Measurements from ENCODE around the gene ZNF536. TPM values are rescaled to one million over a fixed set of nuclear protein-coding genes. Genes with fewer than 3 reads are reported as not detected.

Gene ZNF536
- total and polyA plus RNA-seq, 2 of the 13 experiments (the other 11 are each of a cell fraction or from before 2014, with no cell fraction given) = not detected

GRCh38 chr19:30476997-30477396 lies 104.8 kb downstream of the ZNF536 start:
- no peaks in the 10 kb centered on the region for H4K20me1 ChIP-seq (ENCODE audit: insufficient read depth, low read length)
- FAIRE-seq = no peak
- no peaks in the 10 kb centered on the region for H3K79me2 ChIP-seq (ENCODE audit: insufficient read depth, low read length)
- H3K4me2 ChIP-seq (ENCODE audit: low read depth, low read length) = no peak overlapping the region
- in situ Hi-C loops (cut with HindIII; ENCODE audit: extremely low pct_ligation_motif_present, low pct_unique_long_range_greater_than_20kb) = no loop called here
- 0 out of 2 replicates have a peak, but pooled peaks cover 7% of the 10 kb centered on the region for H3K4me1 ChIP-seq (ENCODE audit: insufficient read depth, low read length)
- CTCF ChIA-PET (ENCODE audit: low intra/inter-chr PET ratio, low total read pairs) = no interaction called here
- no peak for DNase-seq (ENCODE audit: low spot score)
- ATAC-seq = no peak
- intact Hi-C loops (cut with micrococcal nuclease; ENCODE audit: unreplicated experiment) = no loop called here
- no peaks in the 10 kb centered on the region for H3K36me3 ChIP-seq (replicated peaks in 1 of 2; ENCODE audit: control insufficient read depth in 1 of 2, insufficient read depth in 2 of 2, low read length in 2 of 2)
- H3K27ac ChIP-seq (ENCODE audit: extremely low read length, insufficient read depth, low read length) = no peak overlapping the region
- no peak overlapping the region for H3K4me3 ChIP-seq (replicated peaks in 1 of 3; ENCODE audit: insufficient read depth in 1 of 3, low read depth in 2 of 3, low read length in 3 of 3)
- peaks cover 0 to 4% of the 10 kb centered on the region in 2 experiments; a peak in 1 of 5 replicates for H3K27me3 ChIP-seq (ENCODE audit: control insufficient read depth in 1 of 2, insufficient read depth in 2 of 2, low read length in 2 of 2)
- POLR2A ChIA-PET = no interaction called here
- H2AFZ ChIP-seq (ENCODE audit: low read length) = no peak overlapping the region
- TF ChIP-seq ZIK1 (CRISPR knock-in tag; IDR thresholded peaks at IDR 0.05; ENCODE audit: borderline replicate concordance, low read depth) = no peak
- no peak for TF ChIP-seq TCF7L2 (IDR thresholded peaks at IDR 0.05; ENCODE audit: low read depth, low read length)
- TF ChIP-seq MAFG (CRISPR knock-in tag; IDR thresholded peaks at IDR 0.05) = no peak
- TF ChIP-seq ATF7 (IDR thresholded peaks at IDR 0.05) = peak; percentile 67
- TF ChIP-seq ATF7 (CRISPR knock-in tag; IDR thresholded peaks at IDR 0.05) = no peak
- no TSS peak for BruUV-seq (replicated peaks)
- no peak overlapping the region for H3K9ac ChIP-seq (ENCODE audit: insufficient read depth, low read depth, low read length)
- WGBS (ENCODE audit: low lambda C conversion rate) = 2% methylated on average over 2 of the region's 2 CpGs
- no peaks in the 10 kb centered on the region for H3K9me3 ChIP-seq (ENCODE audit: low read length)

DNA sequence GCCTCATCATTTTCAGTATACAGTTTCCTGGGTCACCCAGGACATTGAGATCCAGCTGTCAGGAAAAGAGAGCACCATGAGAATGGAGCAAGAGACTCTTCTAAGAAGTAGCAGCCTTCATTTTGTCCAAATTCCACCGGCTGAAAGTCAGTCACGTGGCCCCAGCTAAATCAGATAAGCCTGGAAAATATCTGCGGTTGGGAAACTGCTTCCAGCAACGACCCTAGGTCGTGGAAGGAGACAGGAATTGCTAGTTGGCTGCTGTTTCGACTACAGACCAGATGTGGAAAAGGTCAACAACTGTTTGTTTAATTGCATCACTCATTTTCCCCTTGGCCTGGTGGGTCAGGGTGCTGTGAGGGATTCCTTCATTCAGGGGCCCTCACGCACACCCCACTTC lies 107.0 kb downstream of the ZNF536 start:
- H3K4me2 ChIP-seq (ENCODE audit: low read depth, low read length) = no peak overlapping the region
- intact Hi-C loops (cut with micrococcal nuclease; ENCODE audit: unreplicated experiment) = no loop called here
- H2AFZ ChIP-seq (ENCODE audit: low read length) = no peak overlapping the region
- no TSS peak for BruUV-seq (replicated peaks)
- TF ChIP-seq USF2 (IDR thresholded peaks at IDR 0.05; ENCODE audit: low read depth, low read length) = peak; percentile 36; the same call in 1 of the 2 replicates
- TF ChIP-seq USF2 (CRISPR knock-in tag; IDR thresholded peaks at IDR 0.05; ENCODE audit: borderline replicate concordance) = peak; percentile 57; the same call in 1 of the 2 replicates
- no peak for TF ChIP-seq LCORL (IDR thresholded peaks at IDR 0.05)
- TF ChIP-seq LCORL (CRISPR knock-in tag; IDR thresholded peaks at IDR 0.05) = no peak
- no peaks in the 10 kb centered on the region for H4K20me1 ChIP-seq (ENCODE audit: insufficient read depth, low read length)
- H3K27ac ChIP-seq (ENCODE audit: extremely low read length, insufficient read depth, low read length) = no peak overlapping the region
- in situ Hi-C loops (cut with HindIII; ENCODE audit: extremely low pct_ligation_motif_present, low pct_unique_long_range_greater_than_20kb) = no loop called here
- H3K27me3 ChIP-seq (ENCODE audit: control insufficient read depth in 1 of 2, insufficient read depth in 2 of 2, low read length in 2 of 2) = peaks cover 0 to 4% of the 10 kb centered on the region in 2 experiments; a peak in 2 of 5 replicates
- H3K9me3 ChIP-seq (ENCODE audit: low read length) = no peaks in the 10 kb centered on the region
- ATAC-seq = no peak
- H3K4me1 ChIP-seq (ENCODE audit: insufficient read depth, low read length) = 0 out of 2 replicates have a peak, but pooled peaks cover 7% of the 10 kb centered on the region
- no peak overlapping the region for H3K4me3 ChIP-seq (replicated peaks in 1 of 3; ENCODE audit: insufficient read depth in 1 of 3, low read depth in 2 of 3, low read length in 3 of 3)
- DNase-seq (ENCODE audit: low spot score) = no peak
- no peak overlapping the region for H3K9ac ChIP-seq (ENCODE audit: insufficient read depth, low read depth, low read length)
- FAIRE-seq = no peak
- POLR2A ChIA-PET = no interaction called here
- H3K36me3 ChIP-seq (replicated peaks in 1 of 2; ENCODE audit: control insufficient read depth in 1 of 2, insufficient read depth in 2 of 2, low read length in 2 of 2) = no peaks in the 10 kb centered on the region
- CTCF ChIA-PET (ENCODE audit: low intra/inter-chr PET ratio, low total read pairs) = no interaction called here
- 5% methylated on average over 4 of the region's 7 CpGs for WGBS (ENCODE audit: low lambda C conversion rate)
- H3K79me2 ChIP-seq (ENCODE audit: insufficient read depth, low read length) = no peaks in the 10 kb centered on the region
